GM21528 (cell line): ENCODE measurements around the gene JAM3.

Experiments
- ATAC-seq: cut with Tn5 transposase; IDR thresholded peaks from one replicate; pipeline ENCODE4 v1.9.1; 2021; ENCODE audit warnings: mild to moderate bottlenecking, moderate library complexity; ENCODE audit not compliant: unreplicated experiment, low FRiP score

The JAM3 gene

GRCh38 chr11:134038897-134039470 is 29.9 kb upstream of the JAM3 start:
- no peak for ATAC-seq

GRCh38 chr11:134039726-134040385 is 29.0 kb upstream of the JAM3 start:
- ATAC-seq = no peak

GRCh38 chr11:134040386-134041302 is 28.2 kb upstream of the JAM3 start:
- no peak for ATAC-seq

- no peak for ATAC-seq
Measured at GRCh38 chr11:134041349-134041748, 27.5 kb upstream of the JAM3 start.

GRCh38 chr11:134041791-134042696 is 26.8 kb upstream of the JAM3 start:
- no peak for ATAC-seq

- no peak for ATAC-seq
Measured at GRCh38 chr11:134043821-134044420, 25.0 kb upstream of the JAM3 start.

- ATAC-seq = no peak
Measured at GRCh38 chr11:134044514-134045284, 24.2 kb upstream of the JAM3 start.

GRCh38 chr11:134045799-134046635 is 22.9 kb upstream of the JAM3 start:
- no peak for ATAC-seq

- ATAC-seq = no peak
Measured at GRCh38 chr11:134046681-134047449, 22.0 kb upstream of the JAM3 start.

- ATAC-seq = no peak
Measured at GRCh38 chr11:134047586-134047999, 21.3 kb upstream of the JAM3 start.

- ATAC-seq = no peak
Measured at GRCh38 chr11:134048028-134048427, 20.8 kb upstream of the JAM3 start.

- ATAC-seq = no peak
Measured at GRCh38 chr11:134049303-134049702, 19.6 kb upstream of the JAM3 start.

- ATAC-seq = peak; percentile 84
Measured at GRCh38 chr11:134050541-134051383, 18.1 kb upstream of the JAM3 start.

GRCh38 chr11:134052395-134052987 is 16.4 kb upstream of the JAM3 start:
- ATAC-seq = no peak

- ATAC-seq = no peak
Measured at GRCh38 chr11:134052988-134053945, 15.6 kb upstream of the JAM3 start.
